ENCODE results near the gene ASB9.

ASB9 gene

DNA sequence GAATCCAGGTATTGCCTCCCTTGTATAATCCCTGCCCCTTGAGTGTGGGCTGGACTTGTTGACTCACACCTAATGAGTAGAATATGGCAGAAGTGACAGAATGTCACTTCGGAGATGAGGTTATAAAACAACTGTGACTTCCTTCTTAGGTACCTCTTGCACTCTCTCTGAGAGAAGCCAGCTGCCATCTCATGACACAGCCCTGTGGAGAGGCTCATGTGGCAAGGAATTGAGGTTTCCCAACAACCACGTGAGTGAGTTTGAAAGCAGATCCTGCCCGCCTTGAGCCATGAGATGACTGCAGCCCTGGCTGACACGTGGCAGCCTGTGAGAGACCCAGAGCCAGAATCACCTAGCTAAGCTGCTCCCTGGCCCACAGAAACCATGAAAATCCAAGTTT lies 32.0 kb upstream of the ASB9 start:
- in situ Hi-C loops (cut with MboI; ENCODE audit: low sequenced_read_pairs, unreplicated experiment), result no loop called here
- DNase-seq (ENCODE audit: low spot score), result no peak
- TF ChIP-seq, protein P1, sequence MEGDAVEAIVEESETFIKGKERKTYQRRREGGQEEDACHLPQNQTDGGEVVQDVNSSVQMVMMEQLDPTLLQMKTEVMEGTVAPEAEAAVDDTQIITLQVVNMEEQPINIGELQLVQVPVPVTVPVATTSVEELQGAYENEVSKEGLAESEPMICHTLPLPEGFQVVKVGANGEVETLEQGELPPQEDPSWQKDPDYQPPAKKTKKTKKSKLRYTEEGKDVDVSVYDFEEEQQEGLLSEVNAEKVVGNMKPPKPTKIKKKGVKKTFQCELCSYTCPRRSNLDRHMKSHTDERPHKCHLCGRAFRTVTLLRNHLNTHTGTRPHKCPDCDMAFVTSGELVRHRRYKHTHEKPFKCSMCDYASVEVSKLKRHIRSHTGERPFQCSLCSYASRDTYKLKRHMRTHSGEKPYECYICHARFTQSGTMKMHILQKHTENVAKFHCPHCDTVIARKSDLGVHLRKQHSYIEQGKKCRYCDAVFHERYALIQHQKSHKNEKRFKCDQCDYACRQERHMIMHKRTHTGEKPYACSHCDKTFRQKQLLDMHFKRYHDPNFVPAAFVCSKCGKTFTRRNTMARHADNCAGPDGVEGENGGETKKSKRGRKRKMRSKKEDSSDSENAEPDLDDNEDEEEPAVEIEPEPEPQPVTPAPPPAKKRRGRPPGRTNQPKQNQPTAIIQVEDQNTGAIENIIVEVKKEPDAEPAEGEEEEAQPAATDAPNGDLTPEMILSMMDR (IDR thresholded peaks at IDR 0.05; ENCODE audit: borderline replicate concordance, control extremely low read depth, extremely low read depth, insufficient read depth, missing control alignments), result no peak

GRCh38 chrX:15299941-15300851 lies 30.3 kb upstream of the ASB9 start:
- TF ChIP-seq, protein P1 (IDR thresholded peaks at IDR 0.05; ENCODE audit: borderline replicate concordance, control extremely low read depth, extremely low read depth, insufficient read depth, missing control alignments), result no peak
- peak; percentile 23 for DNase-seq (ENCODE audit: low spot score)
- in situ Hi-C loops (cut with MboI; ENCODE audit: low sequenced_read_pairs, unreplicated experiment), result no loop called here

GRCh38 chrX:15298780-15299179 lies 28.9 kb upstream of the ASB9 start:
- DNase-seq (ENCODE audit: low spot score), result no peak
- in situ Hi-C loops (cut with MboI; ENCODE audit: low sequenced_read_pairs, unreplicated experiment), result no loop called here
- TF ChIP-seq, protein P1 (IDR thresholded peaks at IDR 0.05; ENCODE audit: borderline replicate concordance, control extremely low read depth, extremely low read depth, insufficient read depth, missing control alignments), result no peak

DNA sequence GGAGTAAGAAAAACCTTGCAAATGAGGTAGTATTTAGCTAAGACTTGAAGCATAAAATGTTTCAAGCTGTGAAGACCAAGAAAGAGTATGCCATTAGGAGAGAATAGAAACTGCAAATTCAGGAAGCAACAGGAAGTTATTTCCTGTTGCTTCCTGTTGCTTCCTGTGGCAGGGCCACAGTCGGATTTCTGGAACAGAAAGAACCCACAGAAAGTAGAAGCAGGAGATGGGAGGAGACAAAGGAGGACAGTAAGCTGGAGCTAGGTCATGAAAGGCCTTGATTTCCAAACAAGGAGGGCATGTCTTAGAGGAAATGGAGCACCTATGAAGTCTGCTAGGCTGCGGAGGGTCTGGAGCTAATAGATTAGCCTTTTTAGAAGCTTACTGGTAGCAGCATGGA lies 28.3 kb upstream of the ASB9 start:
- in situ Hi-C loops (cut with MboI; ENCODE audit: low sequenced_read_pairs, unreplicated experiment), result no loop called here

GRCh38 chrX:15293451-15293850 lies 23.6 kb upstream of the ASB9 start:
- in situ Hi-C loops (cut with MboI; ENCODE audit: low sequenced_read_pairs, unreplicated experiment), result no loop called here
- DNase-seq (ENCODE audit: low spot score), result no peak
- TF ChIP-seq, protein P1 (IDR thresholded peaks at IDR 0.05; ENCODE audit: borderline replicate concordance, control extremely low read depth, extremely low read depth, insufficient read depth, missing control alignments), result no peak

More for the DNA sequence above, 28.3 kb upstream of the ASB9 start:
- DNase-seq (ENCODE audit: low spot score), result no peak
- TF ChIP-seq, protein P1 (IDR thresholded peaks at IDR 0.05; ENCODE audit: borderline replicate concordance, control extremely low read depth, extremely low read depth, insufficient read depth, missing control alignments), result no peak

DNA sequence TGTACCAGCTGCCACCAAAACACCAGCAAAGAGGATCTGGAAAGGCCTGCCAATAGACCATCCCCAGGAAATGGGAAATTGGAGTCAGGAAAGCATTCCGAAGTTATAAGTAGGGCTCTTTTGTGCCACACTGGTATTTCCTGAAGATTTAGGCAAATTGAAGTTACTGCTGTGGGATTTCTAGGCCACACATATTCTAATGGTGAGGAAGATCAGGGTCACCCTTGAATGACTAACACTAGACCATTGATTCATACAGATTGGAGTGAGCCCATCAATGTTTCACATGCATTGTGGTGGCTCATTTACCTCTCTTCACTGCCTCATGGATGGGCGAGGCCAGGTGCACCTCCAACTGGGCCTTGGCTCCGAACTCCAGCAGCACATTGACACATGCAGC lies 23.0 kb upstream of the ASB9 start:
- TF ChIP-seq, protein P1 (IDR thresholded peaks at IDR 0.05; ENCODE audit: borderline replicate concordance, control extremely low read depth, extremely low read depth, insufficient read depth, missing control alignments), result no peak
- no peak for DNase-seq (ENCODE audit: low spot score)
- in situ Hi-C loops (cut with MboI; ENCODE audit: low sequenced_read_pairs, unreplicated experiment), result no loop called here

All from GM13976 (cell line).